ENCODE measurements around the gene RHOBTB1. TPM values are rescaled to one million over a fixed set of nuclear protein-coding genes. Genes with fewer than 3 reads are reported as not detected.

The RHOBTB1 gene
- total and polyA plus RNA-seq, 9 of the 15 experiments (the other 6 are each of a cell fraction or from before 2014, with no cell fraction given), result 1.7 to 11.7 (median 9.3) TPM

DNA sequence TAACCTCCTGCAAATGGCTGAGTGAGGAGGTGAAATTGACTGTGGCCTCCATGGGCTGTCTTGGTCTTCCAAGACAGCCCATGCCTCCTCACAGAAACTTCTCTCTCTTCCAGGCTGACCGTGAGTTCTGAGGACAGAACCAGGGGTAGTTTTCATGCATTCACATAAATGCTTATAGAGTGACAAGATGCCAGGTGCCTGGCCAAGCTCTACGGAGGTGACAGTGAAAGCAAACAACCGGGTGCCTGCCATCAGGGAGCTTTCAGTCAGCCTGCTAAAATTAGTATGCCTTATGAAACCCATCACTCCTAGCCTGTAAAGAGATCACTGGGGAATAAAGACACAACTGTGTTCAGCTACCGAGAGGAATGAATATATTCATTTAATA is 919 bp upstream of the RHOBTB1 start:
- ChIA-PET POLR2A (interaction anchor here (0.6 to 0.8 kb wide), 3 partner anchors 9 to 63 kb away, joined by 3 to 4 read pairs (median 3); no protein-coding TSS in a partner anchor), CTCF (ENCODE audit: low intra/inter-chr PET ratio) (no interaction called here)
- FAIRE-seq, result no peak
- peak overlapping the region; percentile 86 to 95 for H3K9ac ChIP-seq (ENCODE audit: insufficient read depth in 1 of 2, low read depth in 2 of 2, low read length in 2 of 2)
- H3K4me1 ChIP-seq (replicated peaks in 1 of 2; ENCODE audit: control insufficient read depth in 2 of 2, insufficient read depth in 2 of 2, low read length in 2 of 2), result peaks cover 15 to 23% of the 10 kb centered on the region in 2 experiments; a peak in 4 of 5 replicates
- H2AFZ ChIP-seq (ENCODE audit: low read depth, low read length), result peak overlapping the region; percentile 95
- no peaks in the 10 kb centered on the region for H3K9me3 ChIP-seq (replicated peaks; ENCODE audit: control insufficient read depth, insufficient read depth, low read depth, low read length)
- WGBS (ENCODE audit: insufficient coverage, low coverage, missing lambda C conversion rate), result 68% methylated on average over 4 of the region's 4 CpGs
- BruUV-seq (replicated peaks), result no TSS peak
- intact Hi-C loops (cut with micrococcal nuclease), result loop anchor here (1.0 kb wide), 1 partner anchor 117 kb away; no protein-coding TSS in a partner anchor
- TF ChIP-seq SMARCA4 (IDR thresholded peaks at IDR 0.05) (0 out of 2 replicates have a peak, but pooled peaks have one; percentile 3), IRF2 (CRISPR knock-in tag; IDR thresholded peaks at IDR 0.05) (no peak), ERF (CRISPR knock-in tag; IDR thresholded peaks at IDR 0.05) (no peak), NR2C1 (IDR thresholded peaks at IDR 0.05) (no peak), NR2C1 (tag; IDR thresholded peaks at IDR 0.05) (0 out of 2 replicates have a peak, but pooled peaks have one; percentile 6), ARID2 (IDR thresholded peaks at IDR 0.05) (no peak), ZNF644 (tag; IDR thresholded peaks at IDR 0.05; ENCODE audit: low read depth) (0 out of 2 replicates have a peak, but pooled peaks have one; percentile 53), CHD2 (IDR thresholded peaks at IDR 0.05; ENCODE audit: low read depth, low read length) (no peak), ZNF766 (CRISPR knock-in tag; conservative IDR thresholded peaks at IDR 0.05) (no peak), EHMT2 (IDR thresholded peaks at IDR 0.05) (no peak), CBFA2T3 (IDR thresholded peaks at IDR 0.05) (no peak), TRIM28 (IDR thresholded peaks at IDR 0.05) (peak; percentile 24; the same call in 1 of the 2 replicates), ZNF316 (IDR thresholded peaks at IDR 0.05) (peak; percentile 64), NRF1 (conservative IDR thresholded peaks at IDR 0.05 in 1 of 2, IDR thresholded peaks at IDR 0.05 in 1 of 2) (no peak), ZNF589 (CRISPR knock-in tag; IDR thresholded peaks at IDR 0.05; ENCODE audit: low read depth) (no peak)
- TF ChIP-seq, protein P1, sequence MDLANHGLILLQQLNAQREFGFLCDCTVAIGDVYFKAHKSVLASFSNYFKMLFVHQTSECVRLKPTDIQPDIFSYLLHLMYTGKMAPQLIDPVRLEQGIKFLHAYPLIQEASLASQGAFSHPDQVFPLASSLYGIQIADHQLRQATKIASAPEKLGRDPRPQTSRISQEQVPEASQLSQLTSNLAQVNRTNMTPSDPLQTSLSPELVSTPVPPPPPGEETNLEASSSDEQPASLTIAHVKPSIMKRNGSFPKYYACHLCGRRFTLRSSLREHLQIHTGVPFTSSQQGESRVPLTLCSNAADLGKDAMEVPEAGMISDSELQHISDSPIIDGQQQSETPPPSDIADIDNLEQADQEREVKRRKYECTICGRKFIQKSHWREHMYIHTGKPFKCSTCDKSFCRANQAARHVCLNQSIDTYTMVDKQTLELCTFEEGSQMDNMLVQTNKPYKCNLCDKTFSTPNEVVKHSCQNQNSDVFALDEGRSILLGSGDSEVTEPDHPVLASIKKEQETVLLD (IDR thresholded peaks at IDR 0.05), result no peak
- TF ChIP-seq, protein P2, sequence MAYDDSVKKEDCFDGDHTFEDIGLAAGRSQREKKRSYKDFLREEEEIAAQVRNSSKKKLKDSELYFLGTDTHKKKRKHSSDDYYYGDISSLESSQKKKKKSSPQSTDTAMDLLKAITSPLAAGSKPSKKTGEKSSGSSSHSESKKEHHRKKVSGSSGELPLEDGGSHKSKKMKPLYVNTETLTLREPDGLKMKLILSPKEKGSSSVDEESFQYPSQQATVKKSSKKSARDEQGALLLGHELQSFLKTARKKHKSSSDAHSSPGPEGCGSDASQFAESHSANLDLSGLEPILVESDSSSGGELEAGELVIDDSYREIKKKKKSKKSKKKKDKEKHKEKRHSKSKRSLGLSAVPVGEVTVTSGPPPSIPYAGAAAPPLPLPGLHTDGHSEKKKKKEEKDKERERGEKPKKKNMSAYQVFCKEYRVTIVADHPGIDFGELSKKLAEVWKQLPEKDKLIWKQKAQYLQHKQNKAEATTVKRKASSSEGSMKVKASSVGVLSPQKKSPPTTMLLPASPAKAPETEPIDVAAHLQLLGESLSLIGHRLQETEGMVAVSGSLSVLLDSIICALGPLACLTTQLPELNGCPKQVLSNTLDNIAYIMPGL (CRISPR knock-in tag; IDR thresholded peaks at IDR 0.05), result no peak
- TF ChIP-seq, protein P3, sequence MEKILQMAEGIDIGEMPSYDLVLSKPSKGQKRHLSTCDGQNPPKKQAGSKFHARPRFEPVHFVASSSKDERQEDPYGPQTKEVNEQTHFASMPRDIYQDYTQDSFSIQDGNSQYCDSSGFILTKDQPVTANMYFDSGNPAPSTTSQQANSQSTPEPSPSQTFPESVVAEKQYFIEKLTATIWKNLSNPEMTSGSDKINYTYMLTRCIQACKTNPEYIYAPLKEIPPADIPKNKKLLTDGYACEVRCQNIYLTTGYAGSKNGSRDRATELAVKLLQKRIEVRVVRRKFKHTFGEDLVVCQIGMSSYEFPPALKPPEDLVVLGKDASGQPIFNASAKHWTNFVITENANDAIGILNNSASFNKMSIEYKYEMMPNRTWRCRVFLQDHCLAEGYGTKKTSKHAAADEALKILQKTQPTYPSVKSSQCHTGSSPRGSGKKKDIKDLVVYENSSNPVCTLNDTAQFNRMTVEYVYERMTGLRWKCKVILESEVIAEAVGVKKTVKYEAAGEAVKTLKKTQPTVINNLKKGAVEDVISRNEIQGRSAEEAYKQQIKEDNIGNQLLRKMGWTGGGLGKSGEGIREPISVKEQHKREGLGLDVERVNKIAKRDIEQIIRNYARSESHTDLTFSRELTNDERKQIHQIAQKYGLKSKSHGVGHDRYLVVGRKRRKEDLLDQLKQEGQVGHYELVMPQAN (IDR thresholded peaks at IDR 0.05; ENCODE audit: borderline replicate concordance), result no peak
- TF ChIP-seq, protein P4, sequence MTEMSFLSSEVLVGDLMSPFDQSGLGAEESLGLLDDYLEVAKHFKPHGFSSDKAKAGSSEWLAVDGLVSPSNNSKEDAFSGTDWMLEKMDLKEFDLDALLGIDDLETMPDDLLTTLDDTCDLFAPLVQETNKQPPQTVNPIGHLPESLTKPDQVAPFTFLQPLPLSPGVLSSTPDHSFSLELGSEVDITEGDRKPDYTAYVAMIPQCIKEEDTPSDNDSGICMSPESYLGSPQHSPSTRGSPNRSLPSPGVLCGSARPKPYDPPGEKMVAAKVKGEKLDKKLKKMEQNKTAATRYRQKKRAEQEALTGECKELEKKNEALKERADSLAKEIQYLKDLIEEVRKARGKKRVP (CRISPR knock-in tag; IDR thresholded peaks at IDR 0.05), result no peak
- H3K4me3 ChIP-seq, result peak overlapping the region; percentile 67; the same call in 1 of the 2 replicates
- in situ Hi-C loops (cut with MboI), result no loop called here
- H4K20me1 ChIP-seq (replicated peaks; ENCODE audit: control insufficient read depth, insufficient read depth, low read length), result no peaks in the 10 kb centered on the region
- peak overlapping the region; percentile 87; the same call in 2 of the 3 replicates for H3K27ac ChIP-seq (ENCODE audit: extremely low read depth, low read depth, low read length)
- no peaks in the 10 kb centered on the region for H3K9me1 ChIP-seq (ENCODE audit: control insufficient read depth, insufficient read depth, low read length)
- no peak for ATAC-seq
- no peaks in the 10 kb centered on the region for H3K79me2 ChIP-seq (ENCODE audit: control insufficient read depth, insufficient read depth, low read length)
- no peaks in the 10 kb centered on the region for H3K27me3 ChIP-seq (ENCODE audit: control insufficient read depth in 2 of 2, insufficient read depth in 2 of 2, low read length in 2 of 2)
- no peaks in the 10 kb centered on the region for H3K36me3 ChIP-seq (ENCODE audit: control insufficient read depth, insufficient read depth, low read length)
- peak overlapping the region; percentile 92 for H3K4me2 ChIP-seq (ENCODE audit: insufficient read depth, low read length)
- no peak for DNase-seq (ENCODE audit: extremely low read depth in 1 of 4, low spot score in 3 of 4)

Measured in K562 (cell line).